ENCODE data around the gene NINJ2. TPM values are rescaled to one million over a fixed set of nuclear protein-coding genes. Genes with fewer than 3 reads are reported as not detected.

The NINJ2 gene
- total and polyA plus RNA-seq, 4 experiments from 2014 or later: 3.7 to 30.3 (median 15.0) TPM

DNA sequence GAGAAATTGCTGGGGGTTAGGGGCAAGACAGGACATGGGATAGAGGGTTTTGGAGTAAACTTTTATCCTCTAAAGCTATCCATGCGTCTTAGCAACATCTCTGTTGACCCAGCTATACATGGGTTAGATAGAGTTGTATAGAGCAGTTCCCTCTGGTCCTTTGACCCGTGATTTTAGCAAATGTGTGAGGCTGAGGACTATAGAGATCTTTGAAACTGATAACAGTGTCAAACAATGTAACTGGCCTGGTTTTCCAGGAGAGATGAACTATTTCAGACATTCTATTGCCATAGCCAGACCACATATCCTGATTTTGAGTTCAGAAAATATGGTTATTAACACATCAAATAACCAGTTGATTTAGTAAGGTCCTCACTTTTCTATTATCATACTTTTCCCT lies 143.1 kb downstream of the NINJ2 start:
- ChIA-PET CTCF (ENCODE audit: partially characterized antibody) (interaction anchor here (1.3 kb wide), 1 partner anchor 67 kb away, joined by 3 read pairs; no protein-coding TSS in a partner anchor), POLR2A (ENCODE audit: partially characterized antibody) (no interaction called here)
- intact Hi-C loops (cut with micrococcal nuclease): no loop called here
- Mint-ChIP-seq H3K27ac (no peak overlapping the region), H3K36me3 (no peaks in the 10 kb centered on the region), H3K4me1 (peaks cover 0 to 5% (median 1%) of the 10 kb centered on the region in 4 donors), H3K27me3 (peaks cover 0 to 5% of the 10 kb centered on the region in 2 donors), H3K4me3 (no peak overlapping the region), H3K9me3 (no peaks in the 10 kb centered on the region)
- no peaks in the 10 kb centered on the region for H3K36me3 ChIP-seq (ENCODE audit: insufficient read depth, low read length)
- no peak overlapping the region for H3K4me3 ChIP-seq (ENCODE audit: low read length in 2 of 2)
- no peaks in the 10 kb centered on the region for H3K4me1 ChIP-seq (ENCODE audit: insufficient read depth, low read length)
- H3K27me3 ChIP-seq (ENCODE audit: insufficient read depth, low read length): peaks cover 7% of the 10 kb centered on the region
- no peak overlapping the region for H3K27ac ChIP-seq (ENCODE audit: low read depth, low read length)
- H3K9me3 ChIP-seq (ENCODE audit: control insufficient read depth in 1 of 2, low read length in 2 of 2): no peaks in the 10 kb centered on the region
- DNase-seq: no peak

DNA sequence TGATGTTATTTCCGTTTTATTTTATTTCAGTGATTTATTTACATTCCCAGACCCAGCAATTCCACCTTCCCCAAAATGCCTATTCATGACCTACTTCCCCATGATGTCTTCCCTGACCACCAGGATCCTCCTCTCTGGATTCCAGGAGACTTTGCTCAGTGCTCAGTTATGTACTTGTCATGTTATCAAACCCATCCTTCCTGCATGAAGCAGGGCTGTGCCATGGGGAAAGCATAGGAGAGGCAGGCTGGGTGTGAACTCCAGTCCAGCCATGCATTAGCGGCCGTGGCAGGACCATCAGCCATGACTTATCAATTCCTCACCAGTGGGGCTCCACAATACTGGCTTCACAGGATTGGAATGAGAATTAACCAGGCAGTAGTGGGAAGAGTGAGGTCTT lies 145.7 kb downstream of the NINJ2 start:
- H3K27ac ChIP-seq (ENCODE audit: low read depth, low read length): no peak overlapping the region
- H3K27me3 Mint-ChIP-seq: peaks cover 3 to 5% of the 10 kb centered on the region in 2 donors
- no peak overlapping the region for H3K27ac Mint-ChIP-seq
- H3K27me3 ChIP-seq (ENCODE audit: insufficient read depth, low read length): peaks cover 7% of the 10 kb centered on the region
- ChIA-PET CTCF (ENCODE audit: partially characterized antibody) (interaction anchor here (0.8 to 0.9 kb wide), 2 partner anchors 31 to 600 kb away, joined by 3 read pairs; no protein-coding TSS in a partner anchor), POLR2A (ENCODE audit: partially characterized antibody) (no interaction called here)
- no peaks in the 10 kb centered on the region for H3K36me3 ChIP-seq (ENCODE audit: insufficient read depth, low read length)
- DNase-seq: no peak
- H3K9me3 Mint-ChIP-seq: no peaks in the 10 kb centered on the region
- no peak overlapping the region for H3K4me3 ChIP-seq (ENCODE audit: low read length in 2 of 2)
- no peaks in the 10 kb centered on the region for H3K4me1 ChIP-seq (ENCODE audit: insufficient read depth, low read length)
- no peak overlapping the region for H3K4me3 Mint-ChIP-seq
- intact Hi-C loops (cut with micrococcal nuclease): no loop called here
- no peaks in the 10 kb centered on the region for H3K36me3 Mint-ChIP-seq
- no peaks in the 10 kb centered on the region for H3K4me1 Mint-ChIP-seq
- no peaks in the 10 kb centered on the region for H3K9me3 ChIP-seq (ENCODE audit: control insufficient read depth in 1 of 2, low read length in 2 of 2)

Other genes starting within 250 kb of the NINJ2 start
- 1 to 10 TPM; 2.1 to 2.6 TPM for gene B4GALNT3, start 203.5 kb downstream of the NINJ2 start, total RNA-seq
- 1 to 10 TPM in 1 of 2 donors, under 1 TPM in 1; 0.18 to 4.8 TPM for gene B4GALNT3, start 203.5 kb downstream of the NINJ2 start, polyA plus RNA-seq
- gene WNK1, start 89.1 kb upstream of the NINJ2 start, total RNA-seq: 100 to 1,000 TPM; 192 to 194 TPM
- gene WNK1, start 89.1 kb upstream of the NINJ2 start, polyA plus RNA-seq: 10 to 100 TPM in 1 of 2 donors, 1 to 10 TPM in 1; 4.5 to 49.5 TPM